ENCODE data around the gene PPAN.

The PPAN gene

DNA sequence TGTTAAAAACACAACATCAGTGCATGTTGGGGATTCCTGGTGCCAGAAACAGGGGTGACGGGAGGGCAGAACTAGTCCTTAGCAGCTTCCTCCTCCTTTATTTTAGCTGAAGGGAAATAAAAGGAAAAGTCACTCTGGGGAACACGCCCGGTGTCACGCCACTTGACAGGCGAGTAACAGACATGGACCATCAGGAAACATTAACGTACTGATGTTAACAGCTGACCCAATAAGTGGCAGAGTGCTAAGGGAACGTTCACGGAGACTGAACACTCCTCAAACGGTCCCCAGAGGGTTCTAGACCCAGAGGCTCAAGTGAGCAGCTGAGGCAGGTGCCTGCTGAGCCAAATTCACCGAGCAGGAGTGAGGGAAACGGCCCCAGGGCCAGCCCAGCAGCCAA lies 27.4 kb downstream of the PPAN start:
- Histone ChIP-seq H3K4me3 (ENCODE audit: low read depth, low read length) (no peak overlapping the region), H3K4me1 (ENCODE audit: control insufficient read depth, insufficient read depth, low read length) (no peaks in the 10 kb centered on the region), H3K27ac (ENCODE audit: low read depth, low read length) (no peak overlapping the region), H3K9me3 (ENCODE audit: control insufficient read depth, insufficient read depth, low read depth, low read length) (no peaks in the 10 kb centered on the region), H3K9ac (ENCODE audit: low read length) (no peak overlapping the region), H3K36me3 (ENCODE audit: control insufficient read depth, insufficient read depth, low read length) (peaks cover 86% of the 10 kb centered on the region), H3K27me3 (ENCODE audit: control insufficient read depth, insufficient read depth, low read length) (no peaks in the 10 kb centered on the region)

GRCh38 chr19:10134040-10134439 lies 27.9 kb downstream of the PPAN start:
- peaks cover 89% of the 10 kb centered on the region for H3K36me3 ChIP-seq (ENCODE audit: control insufficient read depth, insufficient read depth, low read length)
- H3K4me1 ChIP-seq (ENCODE audit: control insufficient read depth, insufficient read depth, low read length): no peaks in the 10 kb centered on the region

DNA sequence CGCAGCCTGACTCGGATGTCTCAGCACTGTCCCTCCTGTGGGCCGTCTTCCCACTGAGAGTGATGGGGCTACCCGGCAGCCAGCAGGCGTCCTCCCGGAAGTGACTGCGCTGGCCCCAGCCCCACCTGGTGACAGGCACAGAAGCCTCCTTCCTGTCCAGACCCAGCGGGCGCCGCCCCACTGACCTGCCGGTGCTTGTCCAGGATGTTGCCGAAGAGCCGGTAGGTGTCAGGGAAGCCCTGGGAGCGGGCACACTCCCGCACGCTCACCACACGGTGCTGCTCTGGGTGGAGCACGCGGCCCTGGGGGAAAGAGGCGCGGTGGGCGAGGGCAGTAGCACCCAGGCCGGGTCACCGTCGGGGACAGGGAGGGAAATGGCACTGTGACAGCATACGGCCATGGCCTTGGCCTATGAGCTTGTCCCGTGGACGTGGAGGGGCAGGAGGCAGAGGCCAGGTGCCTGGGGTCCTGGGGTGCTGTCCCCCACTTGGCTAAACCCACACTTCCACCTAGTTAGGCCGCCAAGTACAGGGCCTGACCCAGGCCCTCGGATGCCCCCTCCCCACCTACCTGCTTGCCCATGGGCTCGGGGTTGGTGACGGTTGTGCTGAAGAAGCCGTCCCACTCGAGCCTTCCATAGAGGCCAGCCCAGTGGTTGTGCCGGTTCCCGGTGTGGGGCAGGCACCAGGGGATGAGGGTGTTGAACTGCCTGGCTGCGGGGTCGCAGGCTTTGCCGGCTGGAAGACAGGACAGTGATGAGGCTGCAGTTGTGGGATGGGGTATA lies 29.6 kb downstream of the PPAN start:
- Histone ChIP-seq H3K4me3 (ENCODE audit: low read depth, low read length) (no peak overlapping the region), H3K36me3 (ENCODE audit: control insufficient read depth, insufficient read depth, low read length) (peaks cover 97% of the 10 kb centered on the region), H3K9ac (ENCODE audit: low read length) (no peak overlapping the region), H3K9me3 (ENCODE audit: control insufficient read depth, insufficient read depth, low read depth, low read length) (no peaks in the 10 kb centered on the region), H3K4me1 (ENCODE audit: control insufficient read depth, insufficient read depth, low read length) (no peaks in the 10 kb centered on the region), H3K27ac (ENCODE audit: low read depth, low read length) (no peak overlapping the region), H3K27me3 (ENCODE audit: control insufficient read depth, insufficient read depth, low read length) (no peaks in the 10 kb centered on the region)

More at GRCh38 chr19:10134040-10134439, 27.9 kb downstream of the PPAN start:
- Histone ChIP-seq H3K4me3 (ENCODE audit: low read depth, low read length) (no peak overlapping the region), H3K27ac (ENCODE audit: low read depth, low read length) (no peak overlapping the region), H3K9ac (ENCODE audit: low read length) (no peak overlapping the region), H3K27me3 (ENCODE audit: control insufficient read depth, insufficient read depth, low read length) (no peaks in the 10 kb centered on the region), H3K9me3 (ENCODE audit: control insufficient read depth, insufficient read depth, low read depth, low read length) (no peaks in the 10 kb centered on the region)

DNA sequence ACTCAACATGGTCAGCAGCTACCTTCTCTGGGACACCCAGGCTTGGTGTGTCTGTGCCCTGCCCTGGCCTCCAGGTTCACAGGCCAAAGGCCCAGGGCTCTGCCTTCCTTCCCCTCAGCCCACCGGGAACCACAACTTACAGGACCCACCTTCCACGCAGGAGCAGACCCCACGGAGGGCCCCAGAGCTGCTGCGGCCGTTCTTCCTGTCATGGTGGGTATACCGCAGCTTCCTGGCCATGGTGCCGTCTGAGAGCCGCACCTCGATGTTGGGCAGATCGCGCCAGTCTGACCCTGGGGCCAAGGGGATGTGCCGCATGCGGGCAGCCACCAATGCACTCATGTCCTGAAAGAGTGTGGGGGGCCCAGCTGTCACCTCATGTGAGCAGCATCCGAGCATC lies 30.8 kb downstream of the PPAN start:
- Histone ChIP-seq H3K9me3 (ENCODE audit: control insufficient read depth, insufficient read depth, low read depth, low read length) (no peaks in the 10 kb centered on the region), H3K27me3 (ENCODE audit: control insufficient read depth, insufficient read depth, low read length) (no peaks in the 10 kb centered on the region), H3K36me3 (ENCODE audit: control insufficient read depth, insufficient read depth, low read length) (peaks cover 99% of the 10 kb centered on the region), H3K27ac (ENCODE audit: low read depth, low read length) (no peak overlapping the region), H3K4me1 (ENCODE audit: control insufficient read depth, insufficient read depth, low read length) (no peaks in the 10 kb centered on the region), H3K4me3 (ENCODE audit: low read depth, low read length) (no peak overlapping the region), H3K9ac (ENCODE audit: low read length) (no peak overlapping the region)

GRCh38 chr19:10137751-10138682 lies 31.9 kb downstream of the PPAN start:
- Histone ChIP-seq H3K36me3 (ENCODE audit: control insufficient read depth, insufficient read depth, low read length) (peaks cover 100% of the 10 kb centered on the region), H3K27ac (ENCODE audit: low read depth, low read length) (no peak overlapping the region), H3K9ac (ENCODE audit: low read length) (no peak overlapping the region), H3K9me3 (ENCODE audit: control insufficient read depth, insufficient read depth, low read depth, low read length) (no peaks in the 10 kb centered on the region), H3K4me1 (ENCODE audit: control insufficient read depth, insufficient read depth, low read length) (no peaks in the 10 kb centered on the region), H3K4me3 (ENCODE audit: low read depth, low read length) (no peak overlapping the region), H3K27me3 (ENCODE audit: control insufficient read depth, insufficient read depth, low read length) (no peaks in the 10 kb centered on the region)

GRCh38 chr19:10138879-10139795 lies 33.0 kb downstream of the PPAN start:
- Histone ChIP-seq H3K4me1 (ENCODE audit: control insufficient read depth, insufficient read depth, low read length) (no peaks in the 10 kb centered on the region), H3K9ac (ENCODE audit: low read length) (no peak overlapping the region), H3K9me3 (ENCODE audit: control insufficient read depth, insufficient read depth, low read depth, low read length) (no peaks in the 10 kb centered on the region), H3K27me3 (ENCODE audit: control insufficient read depth, insufficient read depth, low read length) (no peaks in the 10 kb centered on the region), H3K36me3 (ENCODE audit: control insufficient read depth, insufficient read depth, low read length) (peaks cover 99% of the 10 kb centered on the region), H3K27ac (ENCODE audit: low read depth, low read length) (no peak overlapping the region), H3K4me3 (ENCODE audit: low read depth, low read length) (no peak overlapping the region)

GRCh38 chr19:10139952-10140351 lies 33.8 kb downstream of the PPAN start:
- Histone ChIP-seq H3K36me3 (ENCODE audit: control insufficient read depth, insufficient read depth, low read length) (peaks cover 98% of the 10 kb centered on the region), H3K4me1 (ENCODE audit: control insufficient read depth, insufficient read depth, low read length) (no peaks in the 10 kb centered on the region), H3K27ac (ENCODE audit: low read depth, low read length) (no peak overlapping the region), H3K9me3 (ENCODE audit: control insufficient read depth, insufficient read depth, low read depth, low read length) (no peaks in the 10 kb centered on the region), H3K9ac (ENCODE audit: low read length) (no peak overlapping the region), H3K4me3 (ENCODE audit: low read depth, low read length) (no peak overlapping the region), H3K27me3 (ENCODE audit: control insufficient read depth, insufficient read depth, low read length) (no peaks in the 10 kb centered on the region)

DNA sequence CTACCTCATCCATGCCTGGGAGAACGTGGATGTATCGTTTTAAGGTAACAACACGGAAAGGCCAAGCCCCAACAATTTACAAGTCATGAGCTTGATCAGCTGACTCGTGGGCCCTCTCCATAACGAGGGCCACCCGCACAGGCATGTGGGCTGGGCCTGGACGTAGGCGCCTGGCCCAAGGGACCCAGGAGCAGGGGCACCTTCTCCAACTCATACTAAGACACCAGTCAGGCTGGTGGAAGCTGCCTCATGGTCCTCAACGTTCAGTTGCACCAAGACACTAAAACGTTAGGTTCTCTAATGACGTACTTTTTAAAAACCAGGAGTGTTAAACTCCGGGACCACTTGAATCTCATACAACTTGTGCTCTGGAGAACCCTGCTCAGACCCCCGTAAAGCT lies 35.3 kb downstream of the PPAN start:
- Histone ChIP-seq H3K9ac (ENCODE audit: low read length) (no peak overlapping the region), H3K36me3 (ENCODE audit: control insufficient read depth, insufficient read depth, low read length) (peaks cover 98% of the 10 kb centered on the region), H3K9me3 (ENCODE audit: control insufficient read depth, insufficient read depth, low read depth, low read length) (no peaks in the 10 kb centered on the region), H3K4me1 (ENCODE audit: control insufficient read depth, insufficient read depth, low read length) (no peaks in the 10 kb centered on the region), H3K27me3 (ENCODE audit: control insufficient read depth, insufficient read depth, low read length) (no peaks in the 10 kb centered on the region), H3K27ac (ENCODE audit: low read depth, low read length) (no peak overlapping the region), H3K4me3 (ENCODE audit: low read depth, low read length) (no peak overlapping the region)

DNA sequence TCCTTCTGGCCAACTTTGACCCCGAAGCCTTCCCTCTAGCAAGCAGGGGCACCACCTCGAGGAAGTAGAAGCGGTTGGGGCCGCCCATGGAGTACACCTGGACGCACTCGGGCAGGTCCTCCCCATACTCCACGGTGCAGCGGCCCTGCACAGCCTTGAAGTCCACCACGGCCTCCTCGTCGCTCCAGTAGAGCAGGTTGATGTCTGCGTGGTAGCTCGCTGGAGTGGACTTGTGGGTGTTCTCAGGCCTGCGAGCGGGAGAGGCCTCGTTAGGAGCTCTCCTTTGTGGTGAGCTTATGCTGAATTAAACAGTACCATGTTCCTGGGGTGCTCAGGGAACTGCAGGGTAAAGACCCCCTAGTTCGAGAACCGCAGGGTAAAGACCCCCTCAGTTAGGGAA lies 35.8 kb downstream of the PPAN start:
- H3K9me3 ChIP-seq (ENCODE audit: control insufficient read depth, insufficient read depth, low read depth, low read length): no peaks in the 10 kb centered on the region
- H3K27ac ChIP-seq (ENCODE audit: low read depth, low read length): no peak overlapping the region
- peaks cover 98% of the 10 kb centered on the region for H3K36me3 ChIP-seq (ENCODE audit: control insufficient read depth, insufficient read depth, low read length)

DNA sequence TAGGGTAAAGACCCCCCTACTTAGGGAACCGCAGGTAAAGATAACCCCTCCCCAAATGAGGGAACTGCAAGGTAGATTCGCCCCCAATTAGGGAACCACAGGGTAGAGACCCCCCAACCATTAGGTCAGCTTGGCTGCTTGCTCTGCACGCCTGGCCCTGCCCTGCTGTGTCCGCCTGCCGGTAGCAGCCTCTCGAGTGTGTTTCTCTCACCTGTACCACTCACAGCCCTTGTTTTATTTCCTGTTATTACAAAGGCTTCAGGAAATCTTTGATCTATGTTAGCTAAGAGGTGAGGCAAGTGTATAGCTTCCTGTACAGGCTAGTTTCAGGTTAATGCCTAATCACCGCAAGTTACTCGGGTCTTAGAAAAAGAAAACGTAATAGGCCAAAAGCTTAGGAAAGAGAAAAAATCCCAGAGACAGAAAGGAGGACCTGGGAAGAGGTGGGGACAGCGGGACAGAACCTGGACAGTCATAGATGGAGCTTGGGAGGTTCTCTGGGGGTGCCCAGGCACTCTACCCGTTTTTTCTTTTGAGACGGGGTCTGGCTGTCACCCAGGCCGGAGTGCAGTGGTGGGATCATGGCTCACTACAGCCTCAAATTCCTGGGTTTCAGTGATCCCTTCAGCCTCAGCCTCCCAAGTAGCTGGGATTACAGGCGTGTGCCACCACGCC lies 36.7 kb downstream of the PPAN start:
- Histone ChIP-seq H3K9ac (ENCODE audit: low read length) (no peak overlapping the region), H3K27ac (ENCODE audit: low read depth, low read length) (no peak overlapping the region), H3K36me3 (ENCODE audit: control insufficient read depth, insufficient read depth, low read length) (peaks cover 97% of the 10 kb centered on the region), H3K4me3 (ENCODE audit: low read depth, low read length) (no peak overlapping the region), H3K9me3 (ENCODE audit: control insufficient read depth, insufficient read depth, low read depth, low read length) (no peaks in the 10 kb centered on the region), H3K27me3 (ENCODE audit: control insufficient read depth, insufficient read depth, low read length) (no peaks in the 10 kb centered on the region), H3K4me1 (ENCODE audit: control insufficient read depth, insufficient read depth, low read length) (no peaks in the 10 kb centered on the region)

More for the DNA sequence above, 35.8 kb downstream of the PPAN start:
- no peaks in the 10 kb centered on the region for H3K4me1 ChIP-seq (ENCODE audit: control insufficient read depth, insufficient read depth, low read length)
- H3K4me3 ChIP-seq (ENCODE audit: low read depth, low read length): no peak overlapping the region
- H3K27me3 ChIP-seq (ENCODE audit: control insufficient read depth, insufficient read depth, low read length): no peaks in the 10 kb centered on the region
- no peak overlapping the region for H3K9ac ChIP-seq (ENCODE audit: low read length)
